GM18520 (cell line): Measurements from ENCODE around the gene RUNDC3A.
"Not testable (repeated sequence)": the region's sequence is repeated elsewhere in the genome, so short reads cannot be mapped to it uniquely, and the experiment has no call there.

Source experiments
- ATAC-seq: cut with Tn5 transposase; IDR thresholded peaks from one replicate; pipeline ENCODE4 v1.9.1; 2021; ENCODE audit not compliant: unreplicated experiment

Gene RUNDC3A

GRCh38 chr17:44318077-44318892, 9.9 kb downstream of the RUNDC3A start:
- ATAC-seq: no peak

DNA sequence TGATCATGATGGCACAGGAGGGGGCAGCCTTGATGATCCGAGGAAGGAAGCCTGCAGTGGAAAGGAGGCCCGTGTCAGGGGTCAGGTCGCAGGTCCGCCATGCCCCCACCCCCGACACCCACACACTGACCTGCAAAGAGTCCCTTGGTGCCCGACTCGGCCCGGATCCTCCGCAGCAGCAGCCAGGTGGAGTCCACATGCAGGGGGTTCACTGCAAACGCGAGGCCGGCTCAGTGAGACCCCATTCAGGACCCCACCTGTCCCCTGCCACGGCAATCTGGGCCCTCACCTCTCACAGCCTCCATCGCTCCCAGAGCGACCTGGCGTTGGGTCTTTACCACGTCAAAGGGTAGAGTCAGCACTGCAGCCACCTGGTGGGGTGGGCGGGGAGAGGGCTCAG, 11.7 kb downstream of the RUNDC3A start:
- ATAC-seq: no peak

- ATAC-seq: no peak
Measured at GRCh38 chr17:44321246-44322120, 13.1 kb downstream of the RUNDC3A start.

DNA sequence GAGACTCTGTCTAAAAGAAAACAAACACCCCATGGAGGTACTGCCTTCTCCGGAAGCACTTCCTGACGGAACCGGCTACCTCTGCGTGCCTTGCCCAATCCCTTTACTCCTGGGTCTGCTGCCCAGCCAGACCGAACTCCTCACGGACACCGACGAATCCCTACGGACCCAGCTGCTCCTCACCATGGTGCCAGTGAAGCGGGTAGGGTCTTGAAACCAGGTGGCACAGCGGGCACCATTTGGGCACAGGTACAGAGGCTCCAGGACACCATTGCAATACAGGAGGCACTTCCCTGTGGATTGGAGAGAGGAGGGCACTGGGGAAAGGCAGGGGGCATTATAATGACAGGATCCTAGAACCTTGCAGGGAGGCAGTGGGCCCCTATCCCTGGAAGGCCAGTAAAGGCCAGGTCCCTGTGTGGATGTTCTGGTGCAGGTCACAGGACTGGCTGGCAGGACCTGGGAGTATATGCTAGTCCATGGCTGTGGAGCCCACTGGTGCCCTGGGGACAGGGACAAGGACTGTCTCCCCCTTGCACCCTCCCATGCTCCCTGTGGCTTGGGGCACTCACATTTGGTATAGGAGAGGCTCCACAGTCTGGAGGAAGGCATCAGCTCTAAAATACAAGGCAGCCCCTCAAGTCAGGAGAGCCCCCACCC, 14.0 kb downstream of the RUNDC3A start:
- ATAC-seq: no peak

DNA sequence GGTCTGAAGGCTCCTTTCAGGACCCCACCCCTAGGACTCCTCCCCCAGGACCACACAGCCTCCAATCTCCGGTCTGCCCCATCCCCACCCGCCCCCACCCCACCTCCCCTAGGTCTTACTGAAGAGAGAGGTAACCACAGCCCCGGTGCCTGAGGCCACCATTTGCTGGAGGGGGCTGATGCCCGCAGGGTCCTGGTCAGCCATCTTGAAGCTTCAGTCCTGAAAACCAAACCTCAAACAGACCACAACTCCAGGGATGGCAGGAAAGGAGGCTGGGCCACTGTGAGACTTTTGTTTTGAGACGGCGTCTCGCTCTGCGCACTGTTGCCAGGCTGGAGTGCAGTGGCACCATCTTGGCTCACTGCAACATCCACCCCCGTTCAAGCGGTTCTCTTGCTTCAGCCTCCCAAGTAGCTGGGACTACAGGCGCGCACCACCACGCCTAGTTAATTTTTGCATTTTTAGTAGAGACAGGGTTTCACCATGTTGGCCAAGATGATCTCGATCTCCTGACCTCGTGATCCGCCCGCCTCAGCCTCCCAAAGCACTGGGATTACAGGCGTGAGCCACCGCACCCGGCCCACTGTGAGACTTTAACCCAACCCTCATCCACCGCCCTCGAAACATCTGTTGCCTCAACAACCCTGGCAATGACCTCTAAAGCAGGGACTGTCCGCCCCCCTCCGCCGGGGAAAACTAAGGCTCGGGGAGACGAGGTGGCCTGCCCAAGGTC, 15.1 kb downstream of the RUNDC3A start:
- no peak for ATAC-seq

DNA sequence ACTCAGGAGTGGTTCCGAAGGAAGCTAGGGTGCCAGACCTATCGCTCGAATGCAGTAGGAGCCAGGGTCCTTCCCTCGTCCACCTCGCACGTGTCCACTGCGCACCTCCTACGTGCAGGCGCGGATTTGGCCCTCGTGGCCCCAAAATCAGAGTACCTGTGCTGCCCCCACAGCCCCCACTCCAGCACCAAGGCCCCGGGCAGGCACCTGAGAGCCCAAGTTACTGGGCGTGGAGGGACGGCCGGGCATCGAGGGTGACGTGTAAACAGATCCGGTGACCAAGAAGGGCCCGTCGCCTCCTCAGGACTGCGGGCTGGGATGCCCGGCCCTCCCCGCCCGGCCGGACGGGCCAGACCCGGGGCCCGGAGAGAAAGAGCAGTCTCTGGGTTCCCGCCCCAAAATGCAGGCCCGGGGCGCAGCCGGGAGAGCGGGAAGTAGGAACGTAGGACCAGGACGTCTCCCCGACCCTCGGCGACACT, 15.7 kb downstream of the RUNDC3A start:
- ATAC-seq: no peak

- peak; percentile 67 for ATAC-seq
Measured at GRCh38 chr17:44324571-44325275, 16.3 kb downstream of the RUNDC3A start, which contains the start of gene SLC25A39. SLC25A39 (minus strand) TSS chr17:44324823; CDS start chr17:44323562, 1,261 bp downstream.

- peak; percentile 39 for ATAC-seq
Measured at GRCh38 chr17:44326861-44327444, 18.6 kb downstream of the RUNDC3A start.

DNA sequence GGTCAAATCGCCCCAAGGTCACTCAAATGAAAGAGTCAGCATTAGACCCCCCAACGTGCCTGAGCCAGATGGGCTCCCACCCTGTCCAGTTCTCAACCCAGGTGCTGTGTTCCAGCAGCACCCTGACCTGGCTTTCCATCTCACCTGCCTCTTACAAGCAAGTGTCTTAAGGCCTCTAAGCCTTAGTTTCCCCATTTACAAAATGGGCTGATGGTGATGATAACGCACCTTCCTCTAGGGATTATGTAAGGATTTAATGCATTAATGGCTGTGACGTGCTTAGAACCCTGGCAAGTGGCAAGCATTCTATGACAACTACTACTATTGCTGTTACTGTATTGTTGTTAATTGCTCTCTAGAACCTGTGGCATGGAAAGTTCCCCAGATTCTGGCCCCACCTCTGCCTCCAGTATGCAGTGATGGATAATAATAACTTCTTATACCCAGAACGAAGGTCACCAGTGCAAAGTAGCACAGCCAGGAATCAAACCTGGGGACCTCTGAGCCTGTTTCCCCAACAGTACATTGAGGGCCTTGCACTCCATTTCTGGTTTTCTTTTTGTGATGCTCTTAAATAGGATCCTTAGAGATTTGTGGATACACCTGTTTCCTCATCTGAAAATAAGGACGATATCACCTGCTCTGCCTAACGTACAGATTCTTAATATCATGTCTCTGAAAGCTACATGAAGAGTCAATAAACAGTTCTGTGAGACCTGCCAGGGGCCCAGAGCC, 19.5 kb downstream of the RUNDC3A start:
- ATAC-seq: no peak

DNA sequence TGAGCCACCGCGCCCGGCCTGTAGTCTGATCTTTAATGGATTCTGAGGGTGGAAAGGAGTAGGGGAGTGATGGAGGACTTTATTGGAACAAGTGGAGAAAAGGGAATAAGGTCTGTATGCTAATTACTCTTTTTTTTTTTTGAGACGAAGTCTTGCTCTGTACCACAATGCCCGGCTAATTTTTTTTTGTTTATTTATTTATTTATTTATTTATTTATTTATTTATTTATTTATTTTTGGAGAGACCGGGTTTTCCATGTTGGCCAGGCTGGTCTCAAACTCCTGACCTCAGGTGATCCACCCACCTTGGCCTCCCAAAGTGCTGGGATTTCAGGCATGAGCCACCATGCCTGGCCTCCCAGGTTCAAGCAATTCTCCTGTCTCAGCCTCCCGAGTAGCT, 21.1 kb downstream of the RUNDC3A start:
- not testable (repeated sequence) for ATAC-seq

- not testable (repeated sequence) for ATAC-seq
Measured at GRCh38 chr17:44330263-44330662, 21.9 kb downstream of the RUNDC3A start.

DNA sequence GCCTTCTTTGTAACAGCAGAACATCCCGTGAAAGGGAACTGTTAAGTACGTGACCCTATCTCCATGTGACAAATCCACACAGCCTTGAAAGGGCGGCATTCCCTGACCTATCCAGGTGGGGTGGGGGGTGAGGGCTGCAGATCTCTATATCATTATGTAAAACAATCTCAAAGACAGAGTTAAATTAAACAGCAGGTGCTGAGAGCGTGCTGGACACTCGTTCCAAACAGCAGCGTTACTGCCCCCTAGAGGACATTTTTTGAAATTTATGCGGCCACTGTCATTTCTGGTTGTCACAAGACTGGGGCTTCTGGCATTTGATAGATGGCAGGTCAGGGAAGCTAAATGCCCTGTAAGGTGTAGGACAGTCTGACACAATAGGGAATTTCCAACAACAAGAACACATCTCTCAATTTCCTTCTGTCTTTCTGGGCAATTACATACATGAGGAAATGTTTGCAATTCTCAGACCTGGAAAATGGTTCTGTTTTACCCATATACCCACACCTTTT, 22.9 kb downstream of the RUNDC3A start:
- ATAC-seq: no peak

GRCh38 chr17:44333371-44333770, 25.0 kb downstream of the RUNDC3A start:
- ATAC-seq: no peak

GRCh38 chr17:44334315-44334714, 25.9 kb downstream of the RUNDC3A start:
- ATAC-seq: no peak

DNA sequence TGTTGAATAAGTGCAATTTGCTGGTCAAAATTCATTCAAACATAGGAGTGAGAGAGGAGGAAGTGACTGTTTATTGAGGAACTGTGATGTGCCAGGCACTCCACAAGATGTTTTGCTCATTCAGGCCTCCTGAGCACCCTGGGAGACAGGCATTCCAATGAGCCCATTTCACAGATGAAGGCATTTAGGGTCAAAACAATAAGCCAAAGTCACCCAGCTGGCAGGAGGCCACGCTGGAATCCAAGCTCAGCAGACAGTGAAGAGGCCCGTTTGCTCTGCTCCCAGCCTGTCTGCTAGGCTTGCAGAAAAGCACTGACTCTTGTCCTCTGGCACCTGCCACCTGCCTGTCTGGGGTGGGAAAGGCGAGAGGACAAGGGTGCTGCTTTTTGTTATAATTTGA, 26.3 kb downstream of the RUNDC3A start:
- no peak for ATAC-seq

DNA sequence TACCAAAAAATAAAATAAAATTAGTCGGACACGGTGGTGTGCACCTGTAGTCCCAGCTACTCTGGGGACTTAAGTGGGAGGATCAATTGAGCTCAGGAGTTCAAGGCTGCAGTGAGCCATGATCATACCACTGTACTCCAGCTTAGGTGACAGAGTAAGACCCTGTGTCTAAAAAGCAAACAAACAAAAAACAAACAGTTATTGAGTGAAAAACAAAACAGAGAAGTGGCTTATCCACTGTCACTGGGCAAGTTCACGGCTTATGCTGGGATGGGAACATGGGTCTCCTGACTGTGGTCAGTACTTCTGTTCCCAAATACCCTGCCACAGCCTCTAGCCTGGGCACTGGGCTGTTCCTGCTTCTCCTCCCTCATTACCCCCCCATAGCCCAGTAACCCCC, 27.2 kb downstream of the RUNDC3A start:
- no peak for ATAC-seq

DNA sequence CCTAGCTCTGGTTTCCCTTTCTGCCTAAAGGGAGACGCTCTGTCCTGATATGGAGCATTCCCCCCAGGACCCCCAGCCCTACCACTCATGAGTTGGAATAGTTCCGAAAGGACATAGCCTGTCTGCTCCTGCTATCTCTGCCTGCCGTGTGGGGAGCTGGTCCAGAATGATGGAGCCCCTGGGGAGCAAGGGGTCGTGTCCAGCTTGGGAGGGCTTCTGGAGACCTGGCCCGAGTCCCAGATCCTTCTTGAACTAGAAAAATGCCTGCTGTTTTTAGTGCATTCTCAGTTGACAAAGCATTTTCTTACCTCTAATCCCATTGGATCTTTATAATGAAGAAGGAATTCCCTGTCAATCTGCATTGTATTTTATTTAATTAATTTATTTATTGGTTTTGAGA, 27.6 kb downstream of the RUNDC3A start:
- no peak for ATAC-seq

DNA sequence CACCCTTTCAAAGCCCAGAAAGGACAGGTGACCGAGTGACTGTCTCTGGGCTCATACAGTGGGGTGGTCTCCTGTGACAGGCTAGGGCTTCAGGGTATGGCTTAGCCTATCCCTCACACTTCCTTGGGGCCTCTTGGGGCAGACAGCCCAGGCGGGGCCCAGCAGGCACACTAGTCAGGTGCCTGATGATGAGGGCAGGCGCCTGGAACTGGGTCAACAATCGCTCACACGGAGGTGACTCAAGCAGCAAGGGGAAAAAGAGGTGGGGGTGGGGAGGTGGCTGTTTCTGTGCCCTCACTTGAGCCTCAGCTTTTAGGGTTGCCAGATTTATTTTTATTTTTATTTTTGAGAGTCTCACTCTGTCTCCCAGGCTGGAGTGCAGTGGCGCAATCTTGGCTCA, 30.3 kb downstream of the RUNDC3A start:
- no peak for ATAC-seq

DNA sequence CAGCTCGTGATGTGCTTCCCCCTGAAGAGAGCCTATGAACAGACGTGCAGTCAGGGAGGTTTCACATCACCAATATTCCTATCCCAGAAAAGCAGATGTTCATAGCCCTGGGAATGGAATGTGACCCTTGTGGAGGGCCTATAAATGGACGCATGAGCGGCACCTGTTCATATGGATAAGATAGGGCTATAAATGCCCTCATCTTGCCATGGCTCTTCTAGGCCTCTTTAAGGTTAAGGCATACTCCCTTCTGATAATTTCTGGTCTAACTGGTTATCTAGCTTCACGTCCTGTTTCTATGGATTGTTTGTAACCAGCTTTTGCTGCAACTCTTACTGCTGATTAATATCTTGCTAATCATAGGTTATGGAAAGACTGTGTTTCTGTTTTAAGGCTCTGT, 32.2 kb downstream of the RUNDC3A start:
- ATAC-seq: not testable (repeated sequence)
